Measurements from ENCODE around the gene GTPBP3. TPM values are rescaled to one million over a fixed set of nuclear protein-coding genes. Genes with fewer than 3 reads are reported as not detected.

Gene GTPBP3
- total and polyA plus RNA-seq, 9 of the 15 experiments (the other 6 are each of a cell fraction or from before 2014, with no cell fraction given): 4.9 to 124 (median 22.6) TPM

GRCh38 chr19:17311455-17312188 is 25.7 kb upstream of the GTPBP3 start (continued):
- TF ChIP-seq ZNF707 (CRISPR knock-in tag; conservative IDR thresholded peaks at IDR 0.05): no peak

- peak overlapping the region in 1 of 2 experiments; percentile 73; a peak in 2 of 4 replicates for H3K9ac ChIP-seq (ENCODE audit: insufficient read depth in 1 of 2, low read depth in 2 of 2, low read length in 2 of 2)
- no peaks in the 10 kb centered on the region for H3K9me3 ChIP-seq (replicated peaks; ENCODE audit: control insufficient read depth, insufficient read depth, low read depth, low read length)
- H3K79me2 ChIP-seq (ENCODE audit: control insufficient read depth, insufficient read depth, low read length): peaks cover 46% of the 10 kb centered on the region
- peaks cover 16 to 48% of the 10 kb centered on the region in 2 experiments; a peak in 4 of 5 replicates for H3K4me1 ChIP-seq (replicated peaks in 1 of 2; ENCODE audit: control insufficient read depth in 2 of 2, insufficient read depth in 2 of 2, low read length in 2 of 2)
- H3K4me3 ChIP-seq: no peak overlapping the region
- ATAC-seq: no peak
- TF ChIP-seq NFE2 (IDR thresholded peaks at IDR 0.05; ENCODE audit: low read depth): no peak
- 0 out of 2 replicates have a peak, but pooled peaks have one; percentile 6 for TF ChIP-seq POLR2G (IDR thresholded peaks at IDR 0.05; ENCODE audit: low read depth, low read length)
- TF ChIP-seq ZKSCAN1 (IDR thresholded peaks at IDR 0.05; ENCODE audit: low read depth, low read length): no peak
- TF ChIP-seq HDAC3 (IDR thresholded peaks at IDR 0.05; ENCODE audit: borderline replicate concordance, partially characterized antibody): no peak
- TF ChIP-seq RBFOX2 (IDR thresholded peaks at IDR 0.05; ENCODE audit: low read depth, low read length): peak; percentile 41; the same call in 1 of the 2 replicates
- no peak for TF ChIP-seq PHB2 (IDR thresholded peaks at IDR 0.05; ENCODE audit: low read depth)
- no peak for TF ChIP-seq ZNF121 (CRISPR knock-in tag; conservative IDR thresholded peaks at IDR 0.05)
- TF ChIP-seq GABPB2 (CRISPR knock-in tag; conservative IDR thresholded peaks at IDR 0.05): no peak
- H3K36me3 ChIP-seq (ENCODE audit: control insufficient read depth, insufficient read depth, low read length): peaks cover 49% of the 10 kb centered on the region; the same call in 2 of the 3 replicates
- DNase-seq (ENCODE audit: extremely low read depth in 1 of 4, low spot score in 3 of 4): no peak
- no peak overlapping the region for H2AFZ ChIP-seq (ENCODE audit: low read depth, low read length)
- no peak overlapping the region for H3K4me2 ChIP-seq (ENCODE audit: insufficient read depth, low read length)
- no TSS peak for BruUV-seq (replicated peaks)
- H3K9me1 ChIP-seq (ENCODE audit: control insufficient read depth, insufficient read depth, low read length): no peaks in the 10 kb centered on the region
- H4K20me1 ChIP-seq (replicated peaks; ENCODE audit: control insufficient read depth, insufficient read depth, low read length): 0 out of 2 replicates have a peak, but pooled peaks cover 5% of the 10 kb centered on the region
- no peak overlapping the region for H3K27ac ChIP-seq (ENCODE audit: extremely low read depth, low read depth, low read length)
- ChIA-PET CTCF (ENCODE audit: low intra/inter-chr PET ratio) (no interaction called here), POLR2A (interaction anchor here (0.5 to 7.7 kb wide), 5 partner anchors 9 to 94 kb away, joined by 3 to 78 read pairs (median 3); partner anchors contain the start of genes ABHD8 and ANO8)
- in situ Hi-C loops (cut with MboI): no loop called here
- 91% methylated on average over 16 of the region's 20 CpGs for WGBS (ENCODE audit: insufficient coverage, low coverage, missing lambda C conversion rate)
- FAIRE-seq: no peak
- H3K27me3 ChIP-seq (ENCODE audit: control insufficient read depth in 2 of 2, insufficient read depth in 2 of 2, low read length in 2 of 2): no peaks in the 10 kb centered on the region
- intact Hi-C loops (cut with micrococcal nuclease): no loop called here
Measured at GRCh38 chr19:17312189-17313113, 24.9 kb upstream of the GTPBP3 start.
